Measurements from ENCODE around the gene KRT23. TPM values are rescaled to one million over a fixed set of nuclear protein-coding genes. Genes with fewer than 3 reads are reported as not detected.
A peak's percentile ranks its signal among the peaks of the same experiment; 100 is the strongest.

Gene KRT23
- 0.60 TPM in 1 of 2 replicates, not detected in the other for total RNA-seq (ENCODE audit: low replicate concordance)

GRCh38 chr17:40937384-40937819 is at the start of gene KRT23:
Gene KRT23, minus strand, starts transcription at chr17:40937646. Its CDS starts 1,043 bp downstream, at chr17:40936603.
- H3K36me3 Mint-ChIP-seq: no peaks in the 10 kb centered on the region
- peak; percentile 34 for DNase-seq (ENCODE audit: low spot score)
- Histone ChIP-seq H3K36me3 (no peaks in the 10 kb centered on the region), H3K27ac (peak within 1 kb of the TSS; percentile 68), H3K4me2 (no peak within 1 kb of the TSS), H3K9ac (no peak within 1 kb of the TSS), H3K4me1 (peaks cover 39% of the 10 kb centered on the region), H4K20me1 (ENCODE audit: low read depth) (no peaks in the 10 kb centered on the region), H3F3A (ENCODE audit: low read depth) (peaks cover 28% of the 10 kb centered on the region), H2AFZ (replicated peaks) (peak within 1 kb of the TSS; percentile 87), H3K79me2 (ENCODE audit: low read depth) (no peaks in the 10 kb centered on the region), H3K4me3 (no peak within 1 kb of the TSS), H3K9me3 (ENCODE audit: low read depth) (no peaks in the 10 kb centered on the region), H3K27me3 (no peaks in the 10 kb centered on the region)
- no peak within 1 kb of the TSS for H3K4me3 Mint-ChIP-seq
- TF ChIP-seq EZH2phosphoT487 (IDR thresholded peaks at IDR 0.05): no peak
- TF ChIP-seq EZH2 (IDR thresholded peaks at IDR 0.05): no peak
- no peak for TF ChIP-seq CTCF (IDR thresholded peaks at IDR 0.05)
- H3K4me1 Mint-ChIP-seq: peaks cover 29% of the 10 kb centered on the region
- H3K27ac Mint-ChIP-seq: peak within 1 kb of the TSS; percentile 23
- H3K27me3 Mint-ChIP-seq (ENCODE audit: insufficient read depth, low read depth): no peaks in the 10 kb centered on the region
- H3K9me3 Mint-ChIP-seq: no peaks in the 10 kb centered on the region

- no peak overlapping the region for H3K4me3 ChIP-seq
- no peaks in the 10 kb centered on the region for H3K27me3 ChIP-seq
- no peak overlapping the region for H3K4me2 ChIP-seq
- no peak overlapping the region for H3K27ac ChIP-seq
- Mint-ChIP-seq H3K4me1 (peaks cover 4% of the 10 kb centered on the region), H3K27me3 (ENCODE audit: insufficient read depth, low read depth) (no peaks in the 10 kb centered on the region), H3K9me3 (no peaks in the 10 kb centered on the region), H3K4me3 (no peak overlapping the region), H3K36me3 (no peaks in the 10 kb centered on the region), H3K27ac (no peak overlapping the region)
- H3K36me3 ChIP-seq: no peaks in the 10 kb centered on the region
- TF ChIP-seq EZH2 (IDR thresholded peaks at IDR 0.05) (no peak), EZH2phosphoT487 (IDR thresholded peaks at IDR 0.05) (no peak), CTCF (IDR thresholded peaks at IDR 0.05) (no peak)
- H3K79me2 ChIP-seq (ENCODE audit: low read depth): no peaks in the 10 kb centered on the region
- H3K9me3 ChIP-seq (ENCODE audit: low read depth): no peaks in the 10 kb centered on the region
- no peak overlapping the region for H3K9ac ChIP-seq
- H3K4me1 ChIP-seq: no peaks in the 10 kb centered on the region
- no peak for DNase-seq (ENCODE audit: low spot score)
- H3F3A ChIP-seq (ENCODE audit: low read depth): no peaks in the 10 kb centered on the region
- no peak overlapping the region for H2AFZ ChIP-seq (replicated peaks)
- no peaks in the 10 kb centered on the region for H4K20me1 ChIP-seq (ENCODE audit: low read depth)
Observed at GRCh38 chr17:40986920-40987319, 49.5 kb upstream of the KRT23 start.

GRCh38 chr17:40984226-40984625 is 46.8 kb upstream of the KRT23 start, which contains the start of gene KRT40:
Gene KRT40, minus strand, starts transcription at chr17:40984326. Its CDS starts 53 bp downstream, at chr17:40984273.
- Histone ChIP-seq H3K9ac (no peak within 1 kb of the TSS), H3K4me3 (no peak within 1 kb of the TSS), H3K27me3 (no peaks in the 10 kb centered on the region), H2AFZ (replicated peaks) (peak within 1 kb of the TSS; percentile 87), H3K4me1 (no peaks in the 10 kb centered on the region), H3K79me2 (ENCODE audit: low read depth) (no peaks in the 10 kb centered on the region), H3K9me3 (ENCODE audit: low read depth) (no peaks in the 10 kb centered on the region), H3F3A (ENCODE audit: low read depth) (no peaks in the 10 kb centered on the region), H3K4me2 (no peak within 1 kb of the TSS), H4K20me1 (ENCODE audit: low read depth) (no peaks in the 10 kb centered on the region), H3K27ac (no peak within 1 kb of the TSS), H3K36me3 (no peaks in the 10 kb centered on the region)
- TF ChIP-seq EZH2phosphoT487 (IDR thresholded peaks at IDR 0.05) (no peak), CTCF (IDR thresholded peaks at IDR 0.05) (no peak), EZH2 (IDR thresholded peaks at IDR 0.05) (no peak)
- Mint-ChIP-seq H3K27me3 (ENCODE audit: insufficient read depth, low read depth) (no peaks in the 10 kb centered on the region), H3K27ac (no peak within 1 kb of the TSS), H3K36me3 (no peaks in the 10 kb centered on the region), H3K4me3 (no peak within 1 kb of the TSS), H3K9me3 (no peaks in the 10 kb centered on the region), H3K4me1 (peaks cover 19% of the 10 kb centered on the region)
- no peak for DNase-seq (ENCODE audit: low spot score)

Data from neural progenitor cell (in vitro differentiated cells).